A673 (cell line): ENCODE measurements around the gene ERI3.

ENCODE experiments used
- CTCF ChIP-seq: fragments of 300-800, 200-600 bp; sonication (generic); conservative IDR thresholded peaks from 2 replicates; pipeline ENCODE4 v1.5.1; 2017; ENCODE audit warnings: low read depth, mild to moderate bottlenecking, antibody characterized with exemption, low read length, moderate library complexity, mixed read lengths
- EZH2 ChIP-seq: fragments of 200-600 bp; sonication (generic); IDR thresholded peaks from 2 replicates; pipeline ENCODE4 v1.6.1; 2017; ENCODE audit warnings: borderline replicate concordance, low read depth, mild to moderate bottlenecking, mixed read lengths, antibody characterized with exemption, low read length; ENCODE audit not compliant: poor library complexity, severe bottlenecking

- TF ChIP-seq CTCF, result no peak
- no peak for TF ChIP-seq EZH2
These were observed 39.5 kb downstream of the ERI3 start for GRCh38 chr1:44315521-44315920.
